ENCODE measurements around the gene BIRC2. TPM values are rescaled to one million over a fixed set of nuclear protein-coding genes. Genes with fewer than 3 reads are reported as not detected.

BIRC2 gene
- total and polyA plus RNA-seq, 2 of the 4 experiments (the other 2 are of a cell fraction): 48.0 to 204 TPM

GRCh38 chr11:102306817-102307726, 39.9 kb upstream of the BIRC2 start (continued):
- TF ChIP-seq ELK1 (IDR thresholded peaks at IDR 0.05; ENCODE audit: borderline replicate concordance, low read depth, low read length) (no peak), FOS (IDR thresholded peaks at IDR 0.05; ENCODE audit: low read depth, low read length) (no peak)

GRCh38 chr11:102307727-102308038, 39.3 kb upstream of the BIRC2 start:
- H3K4ac ChIP-seq (ENCODE audit: low read depth, low read length): no peak overlapping the region
- no peaks in the 10 kb centered on the region for H3K36me3 ChIP-seq (ENCODE audit: control insufficient read depth, insufficient read depth, low read length)
- H3K4me1 ChIP-seq (ENCODE audit: control insufficient read depth, insufficient read depth, low read length): no peaks in the 10 kb centered on the region
- dilution Hi-C loops (cut with HindIII; ENCODE audit: low sequenced_read_pairs, unreplicated experiment): no loop called here
- in situ Hi-C loops (cut with MboI; ENCODE audit: low sequenced_read_pairs): no loop called here
- no peaks in the 10 kb centered on the region for H3K27me3 ChIP-seq (ENCODE audit: control insufficient read depth, insufficient read depth, low read length)
- peaks cover 3% of the 10 kb centered on the region; the same call in 1 of the 2 replicates for H3K9me1 ChIP-seq (ENCODE audit: insufficient read depth, low read length)
- H3K27ac ChIP-seq (ENCODE audit: insufficient read depth, low read length): no peak overlapping the region
- H2AK5ac ChIP-seq (ENCODE audit: low read depth, low read length): no peak overlapping the region
- no peak overlapping the region for H3K56ac ChIP-seq (ENCODE audit: extremely low read depth, insufficient read depth, low read length)
- no TSS peak for BruUV-seq (replicated peaks)
- no peak overlapping the region for H2BK120ac ChIP-seq (ENCODE audit: low read depth, low read length)
- H3K9ac ChIP-seq (ENCODE audit: low read depth, low read length): no peak overlapping the region
- ChIA-PET POLR2A (ENCODE audit: unreplicated experiment) (no interaction called here), CTCF (interaction anchor here (0.7 kb wide), 1 partner anchor 34 kb away, joined by 3 read pairs; no protein-coding TSS in a partner anchor)
- intact Hi-C loops (cut with micrococcal nuclease): no loop called here
- H3K23ac ChIP-seq (ENCODE audit: low read depth, low read length): no peak overlapping the region
- DNase-seq: no peak
- no peak overlapping the region for H2BK15ac ChIP-seq (ENCODE audit: low read depth, low read length)
- no peak overlapping the region for H3K18ac ChIP-seq (ENCODE audit: low read depth, low read length)
- H2AK9ac ChIP-seq (replicated peaks; ENCODE audit: low read depth, low read length, poor library complexity): no peak overlapping the region
- H2AFZ ChIP-seq (replicated peaks; ENCODE audit: low read length, poor library complexity): no peak overlapping the region
- H4K20me1 ChIP-seq (ENCODE audit: insufficient read depth, low read length): no peaks in the 10 kb centered on the region
- H4K91ac ChIP-seq (ENCODE audit: insufficient read depth, low read depth, low read length): no peak overlapping the region
- H3K4me3 ChIP-seq (ENCODE audit: insufficient read depth, low read depth, low read length): no peak overlapping the region
- H2BK5ac ChIP-seq (ENCODE audit: low read depth, low read length, poor library complexity, severe bottlenecking): no peak overlapping the region
- H3K4me2 ChIP-seq (ENCODE audit: low read depth, low read length): no peak overlapping the region
- no peak overlapping the region for H3K14ac ChIP-seq (replicated peaks; ENCODE audit: low read depth, low read length)
- no peak overlapping the region for H4K8ac ChIP-seq (ENCODE audit: low read depth in 2 of 2, low read length in 2 of 2)
- no peak for ATAC-seq (ENCODE audit: low read depth)
- H3K9me3 ChIP-seq (ENCODE audit: control insufficient read depth, insufficient read depth, low read length): peaks cover 2% of the 10 kb centered on the region
- H2BK20ac ChIP-seq (ENCODE audit: low read depth, low read length): no peak overlapping the region
- H4K5ac ChIP-seq (ENCODE audit: low read depth, low read length): no peak overlapping the region
- H3K79me1 ChIP-seq (ENCODE audit: low read depth in 1 of 2, low read length in 2 of 2): no peaks in the 10 kb centered on the region; a peak in 1 of 4 replicates
- TF ChIP-seq FOS (IDR thresholded peaks at IDR 0.05; ENCODE audit: low read depth, low read length): no peak
- no peak for TF ChIP-seq MAFK (IDR thresholded peaks at IDR 0.05; ENCODE audit: low read depth, low read length)
- TF ChIP-seq MAZ (IDR thresholded peaks at IDR 0.05; ENCODE audit: borderline replicate concordance, low read depth, low read length): no peak
- no peak for TF ChIP-seq CEBPB (IDR thresholded peaks at IDR 0.05; ENCODE audit: low read depth, low read length)
- no peak for TF ChIP-seq USF2 (IDR thresholded peaks at IDR 0.05; ENCODE audit: low read depth, low read length)
- no peak for TF ChIP-seq POLR2A (IDR thresholded peaks at IDR 0.05; ENCODE audit: low read depth, low read length)
- TF ChIP-seq CTCF (conservative IDR thresholded peaks at IDR 0.05; ENCODE audit: low read depth, low read length): no peak
- no peak for TF ChIP-seq RFX5 (IDR thresholded peaks at IDR 0.05; ENCODE audit: low read depth, low read length)
- no peak for TF ChIP-seq RCOR1 (IDR thresholded peaks at IDR 0.05; ENCODE audit: insufficient replicate concordance, low read length)
- no peak for TF ChIP-seq CHD1 (IDR thresholded peaks at IDR 0.05; ENCODE audit: low read depth, low read length)
- TF ChIP-seq BHLHE40 (IDR thresholded peaks at IDR 0.05; ENCODE audit: low read depth, low read length): no peak
- TF ChIP-seq MXI1 (IDR thresholded peaks at IDR 0.05; ENCODE audit: borderline replicate concordance, low read depth, low read length): no peak
